NT2/D1 (cell line): ENCODE results near the gene DOK3.

ENCODE experiments used
- YY1 ChIP-seq: IDR thresholded peaks from 2 replicates; pipeline ENCODE4 v1.6.1; 2011; ENCODE audit not compliant: insufficient read length, insufficient read depth
- ZNF274 ChIP-seq: IDR thresholded peaks from 2 replicates; pipeline ENCODE4 v1.6.1; 2011; ENCODE audit warnings: mild to moderate bottlenecking, low read depth, low read length

- TF ChIP-seq YY1 (no peak), ZNF274 (no peak)
Measured at GRCh38 chr5:177501874-177502678, 7.5 kb downstream of the DOK3 start.
